Keratinocyte (primary cell): ENCODE results near the gene JCAD. TPM values are rescaled to one million over a fixed set of nuclear protein-coding genes. Genes with fewer than 3 reads are reported as not detected.

Experiments used
- DNase-seq: peaks from one replicate; pipeline ENCODE4 v3.0.0-alpha.2; 2011; ENCODE audit warnings: low read depth, missing footprints, low spot score
- FAIRE-seq: peaks from 2 replicates; lab custom pipeline; 2011; peaks lifted over from hg19 to GRCh38; lab: Jason Lieb, UNC
- H2AFZ ChIP-seq: 2 replicates; pipeline ENCODE4 v1.6.0; 2012; ENCODE audit warnings: low read length, control low read depth, inconsistent platforms; ENCODE audit not compliant: control insufficient read depth
- H3K27ac ChIP-seq: 2 replicates; pipeline ENCODE4 v1.5.1; 2011; ENCODE audit warnings: low read length; ENCODE audit not compliant: control insufficient read depth, insufficient read depth
- H3K27me3 ChIP-seq: 3 replicates; pipeline ENCODE4 v1.6.0; 2011; ENCODE audit warnings: low read length; ENCODE audit not compliant: control insufficient read depth, insufficient read depth; ENCODE audit errors: extremely low read depth
- H3K36me3 ChIP-seq, 2 experiments: 2 replicates in 1 of 2; 3 replicates in 1 of 2; pipeline ENCODE4 v1.5.1; 2011; ENCODE audit warnings: low read length in 2 of 2, mild to moderate bottlenecking in 1 of 2; ENCODE audit not compliant: control insufficient read depth in 2 of 2, insufficient read depth in 2 of 2; ENCODE audit errors: extremely low read depth in 1 of 2
- H3K4me1 ChIP-seq: 3 replicates; pipeline ENCODE4 v1.5.1; 2011; ENCODE audit warnings: low read length; ENCODE audit not compliant: control insufficient read depth, insufficient read depth; ENCODE audit errors: extremely low read depth
- H3K4me2 ChIP-seq: 3 replicates; pipeline ENCODE4 v1.6.0; 2011; ENCODE audit warnings: low read depth, low read length; ENCODE audit not compliant: control insufficient read depth, insufficient read depth; ENCODE audit errors: extremely low read depth
- H3K4me3 ChIP-seq, 3 experiments: fragments of 200-600 bp in 1 of 3; sonication (generic) in 1 of 3; 2 replicates in 2 of 3; 3 replicates in 1 of 3; pipeline ENCODE4 v1.5.1; 2011 to 2016; ENCODE audit warnings: low read length in 3 of 3, mild to moderate bottlenecking in 3 of 3, control low read depth in 2 of 3, inconsistent platforms in 1 of 3, low read depth in 1 of 3, mixed read lengths in 1 of 3, mixed run types in 1 of 3, moderate library complexity in 1 of 3; ENCODE audit not compliant: control insufficient read depth in 2 of 3, insufficient read depth in 2 of 3; ENCODE audit errors: extremely low read depth in 1 of 3
- H3K79me2 ChIP-seq: 2 replicates; pipeline ENCODE4 v1.6.0; 2012; ENCODE audit warnings: low read length; ENCODE audit not compliant: control insufficient read depth, insufficient read depth
- H3K9ac ChIP-seq: 3 replicates; pipeline ENCODE4 v1.6.0; 2011; ENCODE audit warnings: low read length; ENCODE audit not compliant: control insufficient read depth, insufficient read depth; ENCODE audit errors: extremely low read depth
- H3K9me1 ChIP-seq: 3 replicates; pipeline ENCODE4 v1.6.0; 2011; ENCODE audit warnings: low read length; ENCODE audit not compliant: control insufficient read depth, insufficient read depth; ENCODE audit errors: extremely low read depth
- H3K9me3 ChIP-seq: 2 replicates; pipeline ENCODE4 v1.5.1; 2012; ENCODE audit warnings: low read depth, low read length; ENCODE audit not compliant: control insufficient read depth
- H4K20me1 ChIP-seq: 3 replicates; pipeline ENCODE4 v1.6.0; 2011; ENCODE audit warnings: low read length; ENCODE audit not compliant: control insufficient read depth, insufficient read depth; ENCODE audit errors: extremely low read depth
- CTCF ChIP-seq, 3 experiments: IDR thresholded peaks in 1 of 3; conservative IDR thresholded peaks in 1 of 3; optimal IDR thresholded peaks in 1 of 3; 2 replicates in 2 of 3; 3 replicates in 1 of 3; pipeline versions ENCODE3 to v1.5.1; 2011; ENCODE audit warnings: low read length in 3 of 3, mild to moderate bottlenecking in 3 of 3, moderate library complexity in 2 of 3, control low read depth in 1 of 3, inconsistent platforms in 1 of 3; ENCODE audit not compliant: insufficient read depth in 2 of 3; ENCODE audit errors: extremely low read depth in 1 of 3
- EZH2 ChIP-seq: IDR thresholded peaks from one replicate; pipeline ENCODE4 v1.6.1; 2012; ENCODE audit warnings: inconsistent platforms, mild to moderate bottlenecking, low read length, moderate library complexity
- dilution Hi-C: fragments of 300-500 bp; cut with MboI; formaldehyde crosslinking; loops from one replicate; pipeline ENCODE4 v1.7.0; 2020; ENCODE audit warnings: low sequenced_read_pairs; ENCODE audit not compliant: extremely low pct_ligation_motif_present
- polyA plus RNA-seq, 5 experiments: library from polyadenylated mRNA; depleted of rRNA in 3 of 5; stranded (reverse) in 3 of 5; stranded (forward) in 1 of 5; unstranded in 1 of 5; fragments of >200 nt; gene quantifications; 1 replicate in 1 of 5; 2 replicates in 3 of 5; 3 replicates in 1 of 5; pipeline versions ENCODE4 v1.2.1 to v1.2.3, GENCODE V29; 2011 to 2012; ENCODE audit warnings: missing spikeins in 2 of 5, low read depth in 1 of 5, low replicate concordance in 1 of 5

The JCAD gene
- polyA plus RNA-seq, 1 donor (not counting 4 experiments of a cell fraction or from before 2014, with no cell fraction given), result 0.10 TPM

- no peak for DNase-seq
- H3K27ac ChIP-seq, result no peak overlapping the region
- no peak overlapping the region for H2AFZ ChIP-seq
- no peaks in the 10 kb centered on the region for H3K36me3 ChIP-seq
- H3K9me3 ChIP-seq, result no peaks in the 10 kb centered on the region
- no peaks in the 10 kb centered on the region for H3K9me1 ChIP-seq
- peaks cover 3% of the 10 kb centered on the region for H4K20me1 ChIP-seq
- no peaks in the 10 kb centered on the region for H3K4me1 ChIP-seq
- H3K4me3 ChIP-seq, result no peak overlapping the region
- FAIRE-seq, result no peak
- peaks cover 24% of the 10 kb centered on the region for H3K27me3 ChIP-seq
- TF ChIP-seq EZH2 (no peak), CTCF (optimal IDR thresholded peaks at IDR 0.05 in 1 of 3, IDR thresholded peaks at IDR 0.05 in 1 of 3, conservative IDR thresholded peaks at IDR 0.05 in 1 of 3; ENCODE audit: extremely low read depth in 1 of 3, insufficient read depth in 2 of 3, low read length in 3 of 3) (no peak)
- H3K9ac ChIP-seq, result no peak overlapping the region
- dilution Hi-C loops, result no loop called here
- H3K79me2 ChIP-seq, result no peaks in the 10 kb centered on the region
- H3K4me2 ChIP-seq, result no peak overlapping the region
Measured at GRCh38 chr10:30063099-30063498, 3.7 kb upstream of the JCAD start.

- no peak overlapping the region for H3K4me3 ChIP-seq
- H3K79me2 ChIP-seq, result no peaks in the 10 kb centered on the region
- H3K36me3 ChIP-seq, result no peaks in the 10 kb centered on the region
- H3K27ac ChIP-seq, result no peak overlapping the region
- no peaks in the 10 kb centered on the region for H3K9me1 ChIP-seq
- FAIRE-seq (no peak), DNase-seq (no peak)
- H3K4me1 ChIP-seq, result no peaks in the 10 kb centered on the region
- TF ChIP-seq EZH2 (no peak), CTCF (optimal IDR thresholded peaks at IDR 0.05 in 1 of 3, IDR thresholded peaks at IDR 0.05 in 1 of 3, conservative IDR thresholded peaks at IDR 0.05 in 1 of 3; ENCODE audit: extremely low read depth in 1 of 3, insufficient read depth in 2 of 3, low read length in 3 of 3) (no peak)
- H2AFZ ChIP-seq, result no peak overlapping the region
- H4K20me1 ChIP-seq, result peaks cover 3% of the 10 kb centered on the region
- peaks cover 28% of the 10 kb centered on the region for H3K27me3 ChIP-seq
- no peak overlapping the region for H3K4me2 ChIP-seq
- H3K9ac ChIP-seq, result no peak overlapping the region
- no peaks in the 10 kb centered on the region for H3K9me3 ChIP-seq
- dilution Hi-C loops, result no loop called here
Measured at GRCh38 chr10:30062582-30062981, 3.2 kb upstream of the JCAD start.
